IMR-90 (cell line): Measurements from ENCODE around the gene PCGF3.

ENCODE experiments used
- BHLHE40 ChIP-seq: fragments of 150-350 bp; IDR thresholded peaks from 2 replicates; pipeline ENCODE4 v1.6.1; 2016; ENCODE audit warnings: mild to moderate bottlenecking, low read depth, low read length
- CEBPB ChIP-seq: IDR thresholded peaks from 2 replicates; pipeline ENCODE4 v1.6.1; 2012; ENCODE audit warnings: low read depth, low read length, improper control_type of control experiment
- CHD1 ChIP-seq: IDR thresholded peaks from 2 replicates; pipeline ENCODE4 v1.6.1; 2012; ENCODE audit warnings: low read depth, low read length, improper control_type of control experiment
- FOS ChIP-seq: fragments of 150-350 bp; IDR thresholded peaks from 2 replicates; pipeline ENCODE4 v1.6.1; 2016; ENCODE audit warnings: low read depth, low read length
- MAFK ChIP-seq: IDR thresholded peaks from 2 replicates; pipeline ENCODE4 v1.6.1; 2012; ENCODE audit warnings: low read depth, low read length, improper control_type of control experiment
- MXI1 ChIP-seq: IDR thresholded peaks from 2 replicates; pipeline ENCODE4 v1.6.1; 2012; ENCODE audit warnings: low read depth, mild to moderate bottlenecking, low read length, moderate library complexity, borderline replicate concordance
- NFE2L2 ChIP-seq: fragments of 150-350 bp; IDR thresholded peaks from 2 replicates; pipeline ENCODE4 v1.6.1; 2016; ENCODE audit warnings: low read depth, mild to moderate bottlenecking, low read length
- POLR2A ChIP-seq: IDR thresholded peaks from 2 replicates; pipeline ENCODE4 v1.6.1; 2012; ENCODE audit warnings: mild to moderate bottlenecking, low read depth, low read length
- RAD21 ChIP-seq: IDR thresholded peaks from 2 replicates; pipeline ENCODE4 v1.6.1; 2012; ENCODE audit warnings: low read length, improper control_type of control experiment
- RCOR1 ChIP-seq: IDR thresholded peaks from 2 replicates; pipeline ENCODE4 v1.6.1; 2012; ENCODE audit warnings: mild to moderate bottlenecking, low read length, improper control_type of control experiment; ENCODE audit not compliant: insufficient replicate concordance
- RFX5 ChIP-seq: IDR thresholded peaks from 2 replicates; pipeline ENCODE4 v1.8.0; 2012; ENCODE audit warnings: low read depth, mild to moderate bottlenecking, low read length, moderate library complexity
- SMC3 ChIP-seq: fragments of 150-350 bp; IDR thresholded peaks from 2 replicates; pipeline ENCODE4 v1.6.1; 2016; ENCODE audit warnings: low read depth, mild to moderate bottlenecking, antibody characterized with exemption, low read length, moderate library complexity
- USF2 ChIP-seq: fragments of 150-350 bp; IDR thresholded peaks from 2 replicates; pipeline ENCODE4 v1.6.1; 2017; ENCODE audit warnings: mild to moderate bottlenecking, antibody characterized with exemption, low read length, low read depth
- TF ChIP-seq, protein P1 (sequence below): conservative IDR thresholded peaks from 2 replicates; pipeline ENCODE4 v1.5.1; 2012; ENCODE audit warnings: mild to moderate bottlenecking, low read depth, low read length, improper control_type of control experiment

DNA sequence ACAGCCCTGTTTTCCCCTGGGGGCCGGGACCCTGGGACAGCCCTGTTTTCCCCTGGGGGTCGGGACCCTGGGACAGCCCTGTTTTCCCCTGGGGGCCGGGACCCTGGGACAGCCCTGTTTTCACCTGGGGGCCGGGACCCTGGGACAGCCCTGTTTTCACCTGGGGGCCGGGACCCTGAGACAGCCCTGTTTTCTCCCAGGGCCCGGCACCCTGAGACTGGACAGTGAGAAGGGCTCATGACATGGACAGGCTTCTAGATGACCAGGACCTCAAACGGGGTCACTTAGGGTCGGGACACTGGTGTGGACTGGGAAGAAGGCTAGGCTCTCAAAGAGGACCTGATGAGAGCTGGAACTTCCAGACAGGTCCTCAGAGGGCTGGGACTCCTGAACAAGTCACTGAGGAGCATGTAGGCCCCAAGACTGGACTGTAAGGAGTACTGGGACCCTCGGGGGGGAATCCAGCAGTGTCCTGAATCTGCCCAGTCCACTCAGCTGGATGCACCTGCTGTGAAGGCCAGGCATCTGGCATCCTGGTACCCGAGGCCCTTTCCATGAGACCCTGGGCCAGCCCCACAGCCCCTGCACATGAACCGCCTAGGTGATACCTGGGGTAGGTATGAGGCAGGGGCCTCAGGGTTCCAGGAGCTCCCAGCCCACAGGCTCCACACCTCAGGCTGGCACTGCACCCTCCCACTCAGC is 2.4 kb downstream of the PCGF3 start:
- TF ChIP-seq POLR2A (no peak), NFE2L2 (no peak), FOS (no peak), CHD1 (no peak), MXI1 (no peak), CEBPB (no peak), USF2 (no peak), RAD21 (no peak), RFX5 (no peak), MAFK (no peak), SMC3 (no peak), BHLHE40 (no peak), RCOR1 (no peak)
- TF ChIP-seq, protein P1, sequence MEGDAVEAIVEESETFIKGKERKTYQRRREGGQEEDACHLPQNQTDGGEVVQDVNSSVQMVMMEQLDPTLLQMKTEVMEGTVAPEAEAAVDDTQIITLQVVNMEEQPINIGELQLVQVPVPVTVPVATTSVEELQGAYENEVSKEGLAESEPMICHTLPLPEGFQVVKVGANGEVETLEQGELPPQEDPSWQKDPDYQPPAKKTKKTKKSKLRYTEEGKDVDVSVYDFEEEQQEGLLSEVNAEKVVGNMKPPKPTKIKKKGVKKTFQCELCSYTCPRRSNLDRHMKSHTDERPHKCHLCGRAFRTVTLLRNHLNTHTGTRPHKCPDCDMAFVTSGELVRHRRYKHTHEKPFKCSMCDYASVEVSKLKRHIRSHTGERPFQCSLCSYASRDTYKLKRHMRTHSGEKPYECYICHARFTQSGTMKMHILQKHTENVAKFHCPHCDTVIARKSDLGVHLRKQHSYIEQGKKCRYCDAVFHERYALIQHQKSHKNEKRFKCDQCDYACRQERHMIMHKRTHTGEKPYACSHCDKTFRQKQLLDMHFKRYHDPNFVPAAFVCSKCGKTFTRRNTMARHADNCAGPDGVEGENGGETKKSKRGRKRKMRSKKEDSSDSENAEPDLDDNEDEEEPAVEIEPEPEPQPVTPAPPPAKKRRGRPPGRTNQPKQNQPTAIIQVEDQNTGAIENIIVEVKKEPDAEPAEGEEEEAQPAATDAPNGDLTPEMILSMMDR, result no peak
